ENCODE results near the gene OR8B3. TPM values are rescaled to one million over a fixed set of nuclear protein-coding genes. Genes with fewer than 3 reads are reported as not detected.
"Not testable (repeated sequence)": the region's sequence is repeated elsewhere in the genome, so short reads cannot be mapped to it uniquely, and the experiment has no call there.

OR8B3 gene
- polyA plus RNA-seq, 4 donors, result not detected

DNA sequence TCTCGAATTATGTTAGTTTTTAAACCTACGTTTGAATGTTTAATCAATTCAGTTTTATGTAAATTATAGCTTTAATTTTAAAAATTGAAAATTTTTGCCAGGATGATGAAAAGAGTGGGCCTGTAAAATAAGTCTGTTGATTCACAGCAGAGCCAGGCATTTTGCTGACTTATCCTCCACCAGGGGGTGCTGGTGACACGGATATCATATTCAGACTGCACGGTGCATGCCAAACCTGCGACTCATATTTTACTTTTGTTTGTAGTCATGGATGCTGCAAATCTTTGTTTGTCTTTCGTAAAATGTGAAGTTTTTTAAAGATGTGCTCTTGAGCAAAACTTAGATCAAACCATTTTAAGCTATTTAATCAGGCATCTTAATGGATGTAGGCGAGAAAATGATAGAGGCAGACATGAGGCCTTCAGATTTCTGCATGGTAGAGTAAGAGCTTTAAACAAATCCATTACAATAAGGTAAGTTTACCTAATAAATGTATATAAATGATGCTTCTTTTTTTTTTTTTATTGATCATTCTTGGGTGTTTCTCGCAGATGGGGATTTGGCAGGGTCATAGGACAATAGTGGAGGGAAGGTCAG is 3.6 kb upstream of the OR8B3 start:
- Histone ChIP-seq H3K4me3 (ENCODE audit: low read depth in 1 of 3, low read length in 3 of 3) (no peak overlapping the region), H3K27ac (ENCODE audit: low read depth in 1 of 3, low read length in 2 of 3) (no peak overlapping the region), H3K27me3 (ENCODE audit: control insufficient read depth in 3 of 3, insufficient read depth in 3 of 3, low read length in 3 of 3) (no peaks in the 10 kb centered on the region), H3K36me3 (ENCODE audit: control insufficient read depth in 3 of 3, insufficient read depth in 2 of 3, low read depth in 1 of 3, low read length in 3 of 3) (no peaks in the 10 kb centered on the region), H3K4me1 (ENCODE audit: control insufficient read depth in 3 of 3, insufficient read depth in 2 of 3, low read depth in 1 of 3, low read length in 2 of 3) (no peaks in the 10 kb centered on the region), H3K9me3 (ENCODE audit: control insufficient read depth in 2 of 2, insufficient read depth in 1 of 2, low read depth in 1 of 2, low read length in 1 of 2) (no peaks in the 10 kb centered on the region)
- 27 to 43% (median 31%) methylated on average over 8 of the region's 8 CpGs for WGBS, 3 donors
- no peak for FAIRE-seq
- DNase-seq, result peak; percentile 48 to 51

DNA sequence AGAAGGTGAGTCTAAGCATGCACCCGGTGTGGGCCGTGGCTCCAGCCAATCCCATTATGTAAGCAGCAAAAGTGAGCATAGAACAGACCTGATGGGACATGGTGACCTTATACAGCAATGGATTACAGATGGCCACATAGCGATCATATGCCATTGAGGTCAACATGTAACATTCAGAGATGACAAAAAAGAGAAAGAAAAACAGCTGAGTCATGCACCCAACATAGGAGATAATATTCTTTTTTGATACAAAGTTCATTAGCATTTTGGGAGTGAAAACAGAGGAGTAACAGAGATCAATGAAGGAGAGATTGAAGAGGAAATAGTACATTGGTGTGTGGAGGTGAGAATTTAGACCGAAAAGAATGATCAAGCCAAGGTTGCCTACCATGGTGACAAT is 2.0 kb downstream of the OR8B3 start:
- H3K36me3 ChIP-seq (ENCODE audit: control insufficient read depth in 3 of 3, insufficient read depth in 2 of 3, low read depth in 1 of 3, low read length in 3 of 3); H3K27ac ChIP-seq (ENCODE audit: low read depth in 1 of 3, low read length in 2 of 3); FAIRE-seq; H3K9me3 ChIP-seq (ENCODE audit: control insufficient read depth in 2 of 2, insufficient read depth in 1 of 2, low read depth in 1 of 2, low read length in 1 of 2); DNase-seq; H3K27me3 ChIP-seq (ENCODE audit: control insufficient read depth in 3 of 3, insufficient read depth in 3 of 3, low read length in 3 of 3); H3K4me1 ChIP-seq (ENCODE audit: control insufficient read depth in 3 of 3, insufficient read depth in 2 of 3, low read depth in 1 of 3, low read length in 2 of 3); H3K4me3 ChIP-seq (ENCODE audit: low read depth in 1 of 3, low read length in 3 of 3): not testable (repeated sequence)
- WGBS, 3 donors, result 87 to 97% (median 89%) methylated on average over 2 of the region's 4 CpGs

DNA sequence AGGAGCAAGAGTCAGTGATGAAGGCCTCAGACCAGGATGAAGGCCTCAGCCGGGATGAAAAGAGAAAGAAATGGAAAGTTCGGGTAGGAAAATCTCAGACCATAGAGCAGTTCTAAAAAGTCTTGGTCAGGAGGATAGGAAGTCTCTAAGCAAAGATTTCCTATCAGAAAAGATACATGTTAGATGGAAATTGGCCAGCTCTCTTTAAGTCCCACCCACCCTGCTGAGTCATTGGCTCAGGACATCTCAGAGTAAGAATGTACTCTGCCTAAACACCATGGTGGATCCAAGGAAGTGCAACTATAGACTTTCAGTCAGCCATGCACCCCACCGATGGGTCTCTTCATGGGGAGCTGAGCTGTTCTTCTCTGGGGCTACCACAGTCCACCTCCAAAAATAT is 4.4 kb downstream of the OR8B3 start:
- Histone ChIP-seq H3K4me3 (ENCODE audit: low read depth in 1 of 3, low read length in 3 of 3) (no peak overlapping the region), H3K36me3 (ENCODE audit: control insufficient read depth in 3 of 3, insufficient read depth in 2 of 3, low read depth in 1 of 3, low read length in 3 of 3) (no peaks in the 10 kb centered on the region), H3K27ac (ENCODE audit: low read depth in 1 of 3, low read length in 2 of 3) (no peak overlapping the region), H3K27me3 (ENCODE audit: control insufficient read depth in 3 of 3, insufficient read depth in 3 of 3, low read length in 3 of 3) (no peaks in the 10 kb centered on the region), H3K4me1 (ENCODE audit: control insufficient read depth in 3 of 3, insufficient read depth in 2 of 3, low read depth in 1 of 3, low read length in 2 of 3) (no peaks in the 10 kb centered on the region), H3K9me3 (ENCODE audit: control insufficient read depth in 2 of 2, insufficient read depth in 1 of 2, low read depth in 1 of 2, low read length in 1 of 2) (no peaks in the 10 kb centered on the region)
- DNase-seq (no peak), FAIRE-seq (no peak)
- WGBS, 3 donors, result 59 to 90% (median 67%) methylated on average over 3 of the region's 3 CpGs

DNA sequence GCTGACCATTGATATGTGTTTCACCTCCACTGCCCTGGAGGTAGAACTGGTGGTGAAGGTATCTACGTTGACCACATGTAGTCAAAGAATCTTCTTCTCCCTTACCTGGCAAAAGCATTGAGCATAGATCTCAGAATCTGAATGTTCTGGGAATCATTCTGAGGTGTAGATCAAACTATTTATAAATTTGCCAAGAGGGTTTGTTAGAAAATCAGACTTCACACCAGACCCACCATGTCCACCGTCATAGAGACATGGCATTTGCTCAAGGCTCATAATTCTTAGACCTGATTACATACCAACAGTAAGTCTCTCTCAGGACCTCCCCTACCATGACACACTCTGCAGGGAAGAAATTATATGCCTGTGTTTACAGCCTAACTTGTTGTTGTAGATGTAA is 14.4 kb downstream of the OR8B3 start, which contains the start of gene OR8B2:
OR8B2 (minus strand) TSS at position 101 of the 400 bp plus-strand sequence. CDS start 1,156 bp downstream, outside the sequence.
- Histone ChIP-seq H3K9me3 (ENCODE audit: control insufficient read depth in 2 of 2, insufficient read depth in 1 of 2, low read depth in 1 of 2, low read length in 1 of 2) (no peaks in the 10 kb centered on the region), H3K36me3 (ENCODE audit: control insufficient read depth in 3 of 3, insufficient read depth in 2 of 3, low read depth in 1 of 3, low read length in 3 of 3) (no peaks in the 10 kb centered on the region), H3K4me3 (ENCODE audit: low read depth in 1 of 3, low read length in 3 of 3) (no peak within 1 kb of the TSS), H3K27me3 (ENCODE audit: control insufficient read depth in 3 of 3, insufficient read depth in 3 of 3, low read length in 3 of 3) (no peaks in the 10 kb centered on the region), H3K4me1 (ENCODE audit: control insufficient read depth in 3 of 3, insufficient read depth in 2 of 3, low read depth in 1 of 3, low read length in 2 of 3) (no peaks in the 10 kb centered on the region), H3K27ac (ENCODE audit: low read depth in 1 of 3, low read length in 2 of 3) (no peak within 1 kb of the TSS)
- DNase-seq, result no peak
- WGBS, 3 donors, result 69 to 87% (median 84%) methylated on average over 2 of the region's 2 CpGs
- FAIRE-seq, result no peak

DNA sequence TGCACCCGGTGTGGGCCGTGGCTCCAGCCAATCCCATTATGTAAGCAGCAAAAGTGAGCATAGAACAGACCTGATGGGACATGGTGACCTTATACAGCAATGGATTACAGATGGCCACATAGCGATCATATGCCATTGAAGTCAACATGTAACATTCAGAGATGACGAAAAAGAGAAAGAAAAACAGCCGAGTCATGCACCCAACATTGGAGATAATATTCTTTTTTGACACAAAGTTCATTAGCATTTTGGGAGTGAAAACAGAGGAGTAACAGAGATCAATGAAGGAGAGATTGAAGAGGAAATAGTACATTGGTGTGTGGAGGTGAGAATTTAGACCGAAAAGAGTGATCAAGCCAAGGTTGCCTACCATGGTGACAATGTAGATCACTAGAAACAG is 16.0 kb downstream of the OR8B3 start:
- not testable (repeated sequence) for H3K9me3 ChIP-seq (ENCODE audit: control insufficient read depth in 2 of 2, insufficient read depth in 1 of 2, low read depth in 1 of 2, low read length in 1 of 2); FAIRE-seq

DNA sequence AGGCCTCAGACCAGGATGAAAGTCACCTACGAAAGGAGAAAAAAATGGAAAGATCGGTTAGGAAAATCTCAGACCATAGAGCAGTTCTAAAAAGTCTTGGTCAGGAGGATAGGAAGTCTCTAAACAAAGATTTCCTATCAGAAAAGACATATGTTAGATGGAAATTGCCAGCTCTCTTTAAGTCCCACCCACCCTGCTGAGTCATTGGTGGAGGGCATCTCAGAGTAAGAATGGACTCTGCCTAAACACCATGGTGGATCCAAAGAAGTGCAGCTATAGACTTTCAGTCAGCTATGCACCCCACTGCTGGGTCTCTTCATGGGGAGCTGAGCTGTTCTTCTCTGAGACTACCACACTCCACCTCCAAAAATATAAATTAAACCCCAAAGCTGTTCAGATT is 18.2 kb downstream of the OR8B3 start:
- H3K36me3 ChIP-seq (ENCODE audit: control insufficient read depth in 3 of 3, insufficient read depth in 2 of 3, low read depth in 1 of 3, low read length in 3 of 3), result no peaks in the 10 kb centered on the region
- no peak overlapping the region for H3K4me3 ChIP-seq (ENCODE audit: low read depth in 1 of 3, low read length in 3 of 3)
- no peaks in the 10 kb centered on the region for H3K27me3 ChIP-seq (ENCODE audit: control insufficient read depth in 3 of 3, insufficient read depth in 3 of 3, low read length in 3 of 3)
- H3K27ac ChIP-seq (ENCODE audit: low read depth in 1 of 3, low read length in 2 of 3), result no peak overlapping the region
- 90 to 94% (median 93%) methylated on average over 2 of the region's 2 CpGs for WGBS, 3 donors
- FAIRE-seq (no peak), DNase-seq (no peak)
- no peaks in the 10 kb centered on the region for H3K4me1 ChIP-seq (ENCODE audit: control insufficient read depth in 3 of 3, insufficient read depth in 2 of 3, low read depth in 1 of 3, low read length in 2 of 3)
- H3K9me3 ChIP-seq (ENCODE audit: control insufficient read depth in 2 of 2, insufficient read depth in 1 of 2, low read depth in 1 of 2, low read length in 1 of 2), result no peaks in the 10 kb centered on the region

More for the DNA sequence above, 16.0 kb downstream of the OR8B3 start:
- H3K4me3 ChIP-seq (ENCODE audit: low read depth in 1 of 3, low read length in 3 of 3); H3K4me1 ChIP-seq (ENCODE audit: control insufficient read depth in 3 of 3, insufficient read depth in 2 of 3, low read depth in 1 of 3, low read length in 2 of 3); H3K27me3 ChIP-seq (ENCODE audit: control insufficient read depth in 3 of 3, insufficient read depth in 3 of 3, low read length in 3 of 3); DNase-seq; H3K27ac ChIP-seq (ENCODE audit: low read depth in 1 of 3, low read length in 2 of 3); H3K36me3 ChIP-seq (ENCODE audit: control insufficient read depth in 3 of 3, insufficient read depth in 2 of 3, low read depth in 1 of 3, low read length in 3 of 3): not testable (repeated sequence)
- 83 to 89% (median 88%) methylated on average over 4 of the region's 6 CpGs for WGBS, 3 donors

DNA sequence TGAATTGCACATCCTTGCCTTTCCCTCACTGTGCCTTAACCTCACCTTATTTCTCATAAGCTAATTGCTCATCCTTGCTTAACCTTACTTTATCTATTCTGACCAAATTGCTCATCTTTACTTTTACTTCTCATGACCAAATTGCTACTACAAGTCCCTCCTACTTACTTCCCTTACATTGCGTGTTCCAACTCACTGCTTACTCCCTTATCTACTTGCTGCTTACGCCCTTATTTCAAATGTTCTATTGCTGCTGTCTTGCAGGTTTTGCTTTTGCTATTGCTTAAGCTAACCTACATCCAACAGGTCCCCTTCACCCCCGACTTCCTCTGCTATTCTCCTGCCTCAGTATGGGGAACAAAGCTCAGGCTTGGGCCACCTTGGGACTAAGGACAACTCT is 22.5 kb downstream of the OR8B3 start:
- no peak overlapping the region for H3K4me3 ChIP-seq (ENCODE audit: low read depth in 1 of 3, low read length in 3 of 3)
- no peak overlapping the region for H3K27ac ChIP-seq (ENCODE audit: low read depth in 1 of 3, low read length in 2 of 3)
- H3K4me1 ChIP-seq (ENCODE audit: control insufficient read depth in 3 of 3, insufficient read depth in 2 of 3, low read depth in 1 of 3, low read length in 2 of 3), result no peaks in the 10 kb centered on the region
- no peak for DNase-seq
- H3K9me3 ChIP-seq (ENCODE audit: control insufficient read depth in 2 of 2, insufficient read depth in 1 of 2, low read depth in 1 of 2, low read length in 1 of 2), result no peaks in the 10 kb centered on the region
- H3K36me3 ChIP-seq (ENCODE audit: control insufficient read depth in 3 of 3, insufficient read depth in 2 of 3, low read depth in 1 of 3, low read length in 3 of 3), result no peaks in the 10 kb centered on the region
- no peak for FAIRE-seq
- H3K27me3 ChIP-seq (ENCODE audit: control insufficient read depth in 3 of 3, insufficient read depth in 3 of 3, low read length in 3 of 3), result no peaks in the 10 kb centered on the region
- WGBS, 3 donors, result 57 to 78% (median 67%) methylated on average over 3 of the region's 3 CpGs

DNA sequence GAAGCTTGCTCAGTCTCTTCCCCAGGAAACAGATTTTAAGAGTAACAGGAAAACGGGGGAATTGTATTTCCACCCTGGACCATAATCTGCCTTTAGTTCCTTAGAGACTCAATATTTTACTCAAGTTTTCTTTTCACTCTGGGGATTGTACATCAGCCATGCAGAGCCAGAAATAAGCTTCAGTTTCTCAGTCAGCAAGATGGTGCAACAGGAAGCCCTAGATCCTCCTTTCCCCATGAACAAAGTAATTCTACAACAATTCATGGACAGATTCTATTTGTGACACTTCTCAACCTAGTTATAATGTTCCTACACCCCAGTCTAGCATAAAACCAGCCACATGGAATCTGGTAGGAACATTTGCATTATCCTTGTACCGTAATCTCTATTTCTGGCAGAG is 39.3 kb downstream of the OR8B3 start:
- DNase-seq (no peak), FAIRE-seq (no peak)
- Histone ChIP-seq H3K4me1 (ENCODE audit: control insufficient read depth in 3 of 3, insufficient read depth in 2 of 3, low read depth in 1 of 3, low read length in 2 of 3) (no peaks in the 10 kb centered on the region), H3K4me3 (ENCODE audit: low read depth in 1 of 3, low read length in 3 of 3) (no peak overlapping the region), H3K27ac (ENCODE audit: low read depth in 1 of 3, low read length in 2 of 3) (no peak overlapping the region), H3K36me3 (ENCODE audit: control insufficient read depth in 3 of 3, insufficient read depth in 2 of 3, low read depth in 1 of 3, low read length in 3 of 3) (no peaks in the 10 kb centered on the region), H3K27me3 (ENCODE audit: control insufficient read depth in 3 of 3, insufficient read depth in 3 of 3, low read length in 3 of 3) (no peaks in the 10 kb centered on the region), H3K9me3 (ENCODE audit: control insufficient read depth in 2 of 2, insufficient read depth in 1 of 2, low read depth in 1 of 2, low read length in 1 of 2) (no peaks in the 10 kb centered on the region)
- 32 to 36% (median 33%) methylated on average over 2 of the region's 2 CpGs for WGBS, 3 donors

DNA sequence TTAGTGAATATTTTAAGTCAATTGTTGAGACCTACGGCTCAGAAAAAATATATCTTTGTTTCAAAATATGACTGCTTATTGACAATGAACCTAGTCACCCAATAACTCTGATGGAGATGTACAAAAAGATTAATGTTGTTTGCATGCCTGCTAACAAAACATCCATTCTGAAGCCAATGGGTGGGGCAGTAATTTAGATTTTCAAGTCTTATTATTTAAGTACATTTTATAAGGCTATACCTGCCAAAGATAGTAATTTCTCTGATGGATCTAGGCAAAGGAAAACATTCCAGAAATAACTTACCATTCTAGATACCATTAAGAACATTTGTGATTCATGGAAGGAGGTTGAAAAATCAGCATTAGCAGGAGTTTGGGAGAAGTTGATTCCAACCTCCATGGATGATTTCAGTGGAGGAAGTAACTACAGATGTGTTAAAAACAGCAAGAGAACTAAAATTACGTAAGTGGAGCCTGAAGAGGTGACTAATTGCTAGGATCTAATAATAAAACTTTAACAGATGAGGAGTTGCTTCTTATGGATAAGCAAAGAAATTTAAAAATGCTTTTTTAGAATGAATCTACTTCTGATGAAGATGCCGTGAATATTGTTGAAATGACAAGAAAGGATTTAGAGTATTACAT is 52.4 kb downstream of the OR8B3 start:
- Histone ChIP-seq H3K36me3 (ENCODE audit: control insufficient read depth in 3 of 3, insufficient read depth in 2 of 3, low read depth in 1 of 3, low read length in 3 of 3) (no peaks in the 10 kb centered on the region), H3K9me3 (ENCODE audit: control insufficient read depth in 2 of 2, insufficient read depth in 1 of 2, low read depth in 1 of 2, low read length in 1 of 2) (no peaks in the 10 kb centered on the region), H3K4me1 (ENCODE audit: control insufficient read depth in 3 of 3, insufficient read depth in 2 of 3, low read depth in 1 of 3, low read length in 2 of 3) (no peaks in the 10 kb centered on the region), H3K27me3 (ENCODE audit: control insufficient read depth in 3 of 3, insufficient read depth in 3 of 3, low read length in 3 of 3) (no peaks in the 10 kb centered on the region), H3K4me3 (ENCODE audit: low read depth in 1 of 3, low read length in 3 of 3) (no peak overlapping the region), H3K27ac (ENCODE audit: low read depth in 1 of 3, low read length in 2 of 3) (no peak overlapping the region)
- DNase-seq (no peak), FAIRE-seq (no peak)
- 30 to 53% (median 42%) methylated on average over 3 of the region's 3 CpGs for WGBS, 3 donors
